ENCODE measurements around the gene SPSB4.

GRCh38 chr3:141122455-141123030, 71.4 kb downstream of the SPSB4 start:
- TF ChIP-seq SIX5 (IDR thresholded peaks at IDR 0.05; ENCODE audit: low read depth, low read length) (no peak), CTCF (IDR thresholded peaks at IDR 0.05; ENCODE audit: control extremely low read depth in 1 of 3, insufficient read depth in 1 of 3, low read depth in 1 of 3, low read length in 3 of 3) (no peak), POLR2A (IDR thresholded peaks at IDR 0.05; ENCODE audit: control extremely low read depth in 1 of 2, low read depth in 2 of 2, low read length in 2 of 2) (no peak), BRCA1 (IDR thresholded peaks at IDR 0.05; ENCODE audit: low read depth, low read length) (no peak), SP2 (IDR thresholded peaks at IDR 0.05; ENCODE audit: low read length) (no peak), ASH2L (IDR thresholded peaks at IDR 0.05; ENCODE audit: low read length) (no peak), RXRA (IDR thresholded peaks at IDR 0.05; ENCODE audit: insufficient read depth, low read depth, low read length) (no peak), GTF2F1 (IDR thresholded peaks at IDR 0.05; ENCODE audit: borderline replicate concordance, low read depth, low read length) (no peak), YY1 (IDR thresholded peaks at IDR 0.05; ENCODE audit: low read depth, low read length) (no peak), EZH2 (IDR thresholded peaks at IDR 0.05; ENCODE audit: low read depth, low read length, severe bottlenecking) (no peak), FOSL1 (IDR thresholded peaks at IDR 0.05; ENCODE audit: insufficient read depth, low read depth, low read length) (no peak), RNF2 (IDR thresholded peaks at IDR 0.05; ENCODE audit: borderline replicate concordance, low read depth, low read length, missing control alignments, poor library complexity, severe bottlenecking) (no peak), POLR2AphosphoS5 (IDR thresholded peaks at IDR 0.05; ENCODE audit: low read depth, low read length) (no peak)

Data from H1 (cell line).